HG03442 (cell line): ENCODE results near the gene FAM114A2.
"Not testable (repeated sequence)": the region's sequence is repeated elsewhere in the genome, so short reads cannot be mapped to it uniquely, and the experiment has no call there.

Source experiments
- ATAC-seq: cut with Tn5 transposase; IDR thresholded peaks from one replicate; pipeline ENCODE4 v1.9.1; 2021; ENCODE audit warnings: mild to moderate bottlenecking, moderate library complexity; ENCODE audit not compliant: unreplicated experiment

Gene FAM114A2

GRCh38 chr5:154049636-154050035 is 10.9 kb upstream of the FAM114A2 start:
- no peak for ATAC-seq

GRCh38 chr5:154047324-154047723 is 8.6 kb upstream of the FAM114A2 start:
- ATAC-seq: no peak

GRCh38 chr5:154046486-154046885 is 7.8 kb upstream of the FAM114A2 start:
- no peak for ATAC-seq

- ATAC-seq: no peak
Measured at GRCh38 chr5:154044581-154044980, 5.9 kb upstream of the FAM114A2 start.

GRCh38 chr5:154044099-154044498 is 5.4 kb upstream of the FAM114A2 start:
- ATAC-seq: no peak

GRCh38 chr5:154042766-154043165 is 4.1 kb upstream of the FAM114A2 start:
- no peak for ATAC-seq

- no peak for ATAC-seq
Measured at GRCh38 chr5:154039458-154039829, 734 bp upstream of the FAM114A2 start.

- peak; percentile 48 for ATAC-seq
Measured at GRCh38 chr5:154038261-154038706, 426 bp downstream of the FAM114A2 start.

GRCh38 chr5:154034944-154035343 is 3.8 kb downstream of the FAM114A2 start:
- ATAC-seq: no peak

GRCh38 chr5:154031937-154032489 is 6.7 kb downstream of the FAM114A2 start:
- no peak for ATAC-seq

- ATAC-seq: no peak
Measured at GRCh38 chr5:154025951-154026350, 12.8 kb downstream of the FAM114A2 start.

GRCh38 chr5:154018919-154019318 is 19.8 kb downstream of the FAM114A2 start:
- ATAC-seq: not testable (repeated sequence)

- ATAC-seq: no peak
Measured at GRCh38 chr5:154015071-154015693, 23.5 kb downstream of the FAM114A2 start.

- no peak for ATAC-seq
Measured at GRCh38 chr5:154010660-154011059, 28.1 kb downstream of the FAM114A2 start.

- no peak for ATAC-seq
Measured at GRCh38 chr5:154005648-154006047, 33.1 kb downstream of the FAM114A2 start.

GRCh38 chr5:154002511-154003020 is 36.1 kb downstream of the FAM114A2 start:
- no peak for ATAC-seq

GRCh38 chr5:154002093-154002492 is 36.6 kb downstream of the FAM114A2 start:
- no peak for ATAC-seq

- ATAC-seq: no peak
Measured at GRCh38 chr5:154000703-154001102, 38.0 kb downstream of the FAM114A2 start.

- no peak for ATAC-seq
Measured at GRCh38 chr5:153999995-154000394, 38.7 kb downstream of the FAM114A2 start.

- no peak for ATAC-seq
Measured at GRCh38 chr5:153998768-153999167, 39.9 kb downstream of the FAM114A2 start.

GRCh38 chr5:153998010-153998409 is 40.7 kb downstream of the FAM114A2 start:
- ATAC-seq: no peak

GRCh38 chr5:153991168-153991567 is 47.5 kb downstream of the FAM114A2 start:
- no peak for ATAC-seq

GRCh38 chr5:153988510-153988909 is 50.2 kb downstream of the FAM114A2 start:
- ATAC-seq: no peak
